SU-DHL-6 (cell line): ENCODE results near the gene CCND1.
"Not testable (repeated sequence)": the region's sequence is repeated elsewhere in the genome, so short reads cannot be mapped to it uniquely, and the experiment has no call there.

Experiments
- H2AFZ ChIP-seq: fragments of 200-600 bp; sonication (generic); 2 replicates; pipeline ENCODE4 v1.6.1; 2014; ENCODE audit warnings: low read depth, mild to moderate bottlenecking, moderate library complexity, mixed read lengths, antibody characterized with exemption, low read length; ENCODE audit not compliant: severe bottlenecking
- H3F3A ChIP-seq: fragments of 200-600 bp; shearing (Covaris generic); 2 replicates; pipeline ENCODE4 v1.6.0; 2016; ENCODE audit warnings: antibody characterized with exemption, mild to moderate bottlenecking; ENCODE audit not compliant: insufficient read depth
- H3K27ac ChIP-seq: fragments of 200-600 bp; sonication (generic); 2 replicates; pipeline ENCODE4 v1.5.1; 2016; ENCODE audit warnings: low read depth, mild to moderate bottlenecking, low read length, moderate library complexity, mixed read lengths
- H3K27me3 ChIP-seq: fragments of 200-600 bp; sonication (generic), shearing (Covaris generic); 2 replicates; pipeline ENCODE4 v1.6.0; 2014; ENCODE audit warnings: mild to moderate bottlenecking, low read length
- H3K36me3 ChIP-seq: fragments of 200-600 bp; sonication (generic); 2 replicates; pipeline ENCODE4 v1.6.1; 2014; ENCODE audit warnings: mild to moderate bottlenecking, low read length, mixed read lengths
- H3K4me2 ChIP-seq: fragments of 300-600, 200-600 bp; shearing (Covaris generic), sonication (generic); 2 replicates; pipeline ENCODE4 v1.6.0; 2014; ENCODE audit warnings: low read length, low read depth, mild to moderate bottlenecking; ENCODE audit not compliant: poor library complexity, severe bottlenecking
- H3K4me3 ChIP-seq: fragments of 200-600 bp; sonication (generic); 2 replicates; pipeline ENCODE4 v1.5.1; 2014; ENCODE audit warnings: antibody characterized with exemption, low read length, mild to moderate bottlenecking, mixed read lengths; ENCODE audit not compliant: insufficient read depth, poor library complexity, severe bottlenecking
- H3K79me2 ChIP-seq: fragments of 200-600 bp; sonication (generic); 2 replicates; pipeline ENCODE4 v1.6.1; 2014; ENCODE audit warnings: mild to moderate bottlenecking, low read length, moderate library complexity; ENCODE audit not compliant: insufficient read depth
- H3K9ac ChIP-seq: fragments of 200-600 bp; sonication (generic); 2 replicates; pipeline ENCODE4 v1.7.0; 2014; ENCODE audit warnings: mild to moderate bottlenecking, low read length
- H3K9me2 ChIP-seq: fragments of 200-600 bp; sonication (generic); replicated peaks from 2 replicates; pipeline ENCODE4 v1.6.1; 2014; ENCODE audit warnings: low read length; ENCODE audit not compliant: insufficient read depth
- H3K9me3 ChIP-seq: fragments of 200-600 bp; sonication (generic); 2 replicates; pipeline ENCODE4 v1.6.1; 2014; ENCODE audit warnings: low read length, mixed read lengths; ENCODE audit not compliant: insufficient read depth
- H4K20me1 ChIP-seq: fragments of 200-600 bp; sonication (generic); 2 replicates; pipeline ENCODE4 v1.6.1; 2014; ENCODE audit warnings: low read depth, mild to moderate bottlenecking, antibody characterized with exemption, low read length, moderate library complexity, mixed read lengths
- CTCF ChIP-seq: fragments of 200-600 bp; sonication (generic); IDR thresholded peaks from one replicate; pipeline ENCODE4 v1.5.1; 2017; ENCODE audit warnings: antibody characterized with exemption, mild to moderate bottlenecking, low read length, moderate library complexity; ENCODE audit not compliant: insufficient read depth, poor library complexity, severe bottlenecking
- EZH2phosphoT487 ChIP-seq: fragments of 200-600 bp; sonication (generic), shearing (Covaris generic); conservative IDR thresholded peaks from 2 replicates; pipeline ENCODE4 v1.6.1; 2018; ENCODE audit warnings: mild to moderate bottlenecking, antibody characterized with exemption, low read length, moderate library complexity, mixed read lengths

The CCND1 gene

DNA sequence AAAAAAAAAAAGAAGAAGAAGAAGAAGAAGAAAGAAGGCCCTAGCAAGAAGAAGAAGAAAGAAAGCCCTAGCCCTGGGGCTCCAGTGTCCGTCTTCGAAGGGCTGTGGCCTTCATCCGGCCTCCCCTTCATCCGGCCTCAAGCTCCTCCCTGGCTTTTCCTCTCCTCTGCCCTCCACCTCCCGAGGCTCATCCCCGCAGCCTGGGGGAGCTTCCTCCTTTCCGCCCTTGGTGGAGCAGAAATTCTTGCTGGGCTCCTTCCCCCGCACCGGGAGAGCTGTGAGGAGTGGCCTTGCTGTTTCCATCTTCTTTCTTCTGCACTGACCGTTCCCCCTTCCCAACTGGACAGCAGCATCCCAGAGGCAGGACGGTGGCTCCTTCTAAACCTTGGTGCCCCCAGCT lies 43.7 kb downstream of the CCND1 start:
- no peaks in the 10 kb centered on the region for H3F3A ChIP-seq
- no peaks in the 10 kb centered on the region for H3K9me3 ChIP-seq
- H3K9ac ChIP-seq, result no peak overlapping the region
- H3K27me3 ChIP-seq, result no peaks in the 10 kb centered on the region
- H3K9me2 ChIP-seq, result no peaks in the 10 kb centered on the region
- H3K4me3 ChIP-seq, result no peak overlapping the region
- no peaks in the 10 kb centered on the region for H3K79me2 ChIP-seq
- TF ChIP-seq CTCF, result no peak
- no peak for TF ChIP-seq EZH2phosphoT487
- H4K20me1 ChIP-seq, result no peaks in the 10 kb centered on the region
- H2AFZ ChIP-seq, result no peak overlapping the region
- H3K27ac ChIP-seq, result no peak overlapping the region
- H3K4me2 ChIP-seq, result no peak overlapping the region
- no peaks in the 10 kb centered on the region for H3K36me3 ChIP-seq

GRCh38 chr11:69685348-69685747 lies 44.4 kb downstream of the CCND1 start:
- Histone ChIP-seq H2AFZ (no peak overlapping the region), H3F3A (no peaks in the 10 kb centered on the region), H3K9ac (no peak overlapping the region), H3K27me3 (no peaks in the 10 kb centered on the region), H4K20me1 (no peaks in the 10 kb centered on the region), H3K4me3 (no peak overlapping the region), H3K4me2 (no peak overlapping the region), H3K9me3 (no peaks in the 10 kb centered on the region), H3K79me2 (no peaks in the 10 kb centered on the region), H3K9me2 (no peaks in the 10 kb centered on the region), H3K36me3 (no peaks in the 10 kb centered on the region), H3K27ac (no peak overlapping the region)
- no peak for TF ChIP-seq CTCF
- TF ChIP-seq EZH2phosphoT487, result no peak

DNA sequence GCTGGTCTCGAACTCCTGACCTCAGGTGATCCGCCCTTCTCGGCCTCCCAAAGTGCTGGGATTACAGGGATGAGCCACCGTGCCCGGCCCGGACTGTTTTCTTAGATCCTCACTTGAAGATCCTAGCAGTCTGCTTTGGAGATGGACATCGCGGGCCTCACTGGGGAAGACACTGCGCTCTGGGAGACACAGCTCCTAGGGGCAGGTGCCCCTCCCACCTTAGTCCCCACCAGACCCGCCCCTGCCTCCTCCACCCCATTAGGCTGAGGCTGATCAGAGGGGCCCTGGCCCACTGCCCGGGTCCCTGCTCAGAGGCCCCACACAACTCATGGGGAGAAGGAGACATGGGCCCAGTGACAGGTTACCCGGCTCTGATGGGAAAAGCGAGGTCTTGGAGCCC lies 45.5 kb downstream of the CCND1 start:
- H3K9me2 ChIP-seq, result no peaks in the 10 kb centered on the region
- no peaks in the 10 kb centered on the region for H3K79me2 ChIP-seq
- H3K9me3 ChIP-seq, result no peaks in the 10 kb centered on the region
- H3K9ac ChIP-seq, result no peak overlapping the region
- H4K20me1 ChIP-seq, result no peaks in the 10 kb centered on the region
- no peaks in the 10 kb centered on the region for H3K27me3 ChIP-seq
- H3K27ac ChIP-seq, result no peak overlapping the region
- no peaks in the 10 kb centered on the region for H3F3A ChIP-seq
- H3K36me3 ChIP-seq, result no peaks in the 10 kb centered on the region
- H3K4me2 ChIP-seq, result no peak overlapping the region
- TF ChIP-seq EZH2phosphoT487 (no peak), CTCF (no peak)
- H2AFZ ChIP-seq, result no peak overlapping the region
- H3K4me3 ChIP-seq, result no peak overlapping the region

DNA sequence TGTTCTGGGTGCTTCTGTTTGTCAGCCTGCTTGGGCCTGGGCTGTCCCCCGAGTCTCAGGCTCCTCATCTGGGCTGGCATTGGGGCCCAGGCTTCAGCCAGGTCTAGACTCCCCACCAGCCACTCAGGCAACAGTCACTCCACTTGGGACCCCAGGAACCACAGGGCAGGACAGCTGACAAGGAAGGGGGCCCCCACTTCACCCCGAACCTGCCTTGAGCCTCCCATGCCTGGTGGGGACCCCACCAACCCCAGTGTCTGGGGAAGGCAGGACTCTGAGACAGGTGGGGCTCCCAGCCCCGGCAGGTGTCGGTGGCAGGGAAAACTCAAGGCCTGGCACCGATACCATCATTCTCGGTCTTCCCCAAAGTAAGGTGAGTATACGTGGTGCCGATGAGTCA lies 45.9 kb downstream of the CCND1 start:
- H3K79me2 ChIP-seq, result no peaks in the 10 kb centered on the region
- H3K9me3 ChIP-seq, result no peaks in the 10 kb centered on the region
- TF ChIP-seq CTCF (no peak), EZH2phosphoT487 (no peak)
- H3K27me3 ChIP-seq, result no peaks in the 10 kb centered on the region
- H4K20me1 ChIP-seq, result no peaks in the 10 kb centered on the region
- H3K4me2 ChIP-seq, result no peak overlapping the region
- H3K9ac ChIP-seq, result no peak overlapping the region
- H3K4me3 ChIP-seq, result no peak overlapping the region
- H3F3A ChIP-seq, result no peaks in the 10 kb centered on the region
- H3K27ac ChIP-seq, result no peak overlapping the region
- no peaks in the 10 kb centered on the region for H3K36me3 ChIP-seq
- no peaks in the 10 kb centered on the region for H3K9me2 ChIP-seq
- no peak overlapping the region for H2AFZ ChIP-seq

DNA sequence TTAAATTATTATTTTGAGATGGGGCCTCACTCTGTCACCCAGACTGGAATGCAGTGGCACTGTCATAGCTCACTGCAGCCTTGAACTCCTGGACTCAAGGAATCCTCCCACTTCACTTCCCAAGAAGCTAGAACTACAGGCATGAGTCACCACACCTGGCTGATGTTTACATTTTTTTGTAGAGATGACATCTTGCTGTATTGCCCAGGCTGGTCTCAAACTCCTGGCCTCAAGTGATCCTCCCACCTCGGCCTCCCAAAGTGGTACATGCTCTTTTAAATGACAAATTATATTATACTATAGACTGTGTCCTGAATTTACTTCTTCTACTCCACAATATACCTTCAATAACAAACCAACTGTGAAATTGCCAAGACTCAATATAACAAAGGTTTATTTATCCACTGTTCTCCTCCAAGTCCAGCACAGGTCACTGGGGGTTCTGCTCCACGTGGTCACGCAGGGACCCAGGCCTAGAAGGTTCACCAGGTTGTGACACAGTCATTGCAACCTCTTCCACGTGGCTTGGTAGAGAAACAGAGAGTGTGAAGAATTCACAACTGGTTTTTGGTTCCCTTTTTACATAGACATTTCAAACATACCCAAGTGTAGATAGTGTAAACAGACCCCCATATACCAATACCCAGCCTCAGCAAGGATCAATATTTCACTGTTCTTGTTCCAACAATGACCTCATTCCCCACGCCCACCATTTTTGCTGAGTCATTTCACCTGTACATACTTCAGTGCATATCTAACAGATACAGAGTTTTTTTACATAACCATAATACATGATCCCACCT lies 47.2 kb downstream of the CCND1 start:
- not testable (repeated sequence) for H3K36me3 ChIP-seq, H3K4me2 ChIP-seq, H2AFZ ChIP-seq, H3K4me3 ChIP-seq, H3K27ac ChIP-seq, H3K27me3 ChIP-seq, H3K9me2 ChIP-seq, H3K9ac ChIP-seq, H3K79me2 ChIP-seq, H3F3A ChIP-seq, H4K20me1 ChIP-seq, H3K9me3 ChIP-seq
